K562 (cell line): Measurements from ENCODE around the gene ITGAV. TPM values are rescaled to one million over a fixed set of nuclear protein-coding genes. Genes with fewer than 3 reads are reported as not detected.
A peak's percentile ranks its signal among the peaks of the same experiment; 100 is the strongest.

Source experiments
- BRD4 ChIP-seq: fragments of 200-600 bp; sonication (generic); IDR thresholded peaks from 2 replicates; pipeline ENCODE4 v1.6.1; 2017; ENCODE audit warnings: inconsistent platforms
- FUS ChIP-seq: fragments of 200-400 bp; formaldehyde crosslinking; optimal IDR thresholded peaks from 2 replicates; pipeline ENCODE3; 2017; ENCODE audit warnings: low read depth, low read length
- GMEB1 ChIP-seq: fragments of 250-450 bp; sonication (Bioruptor Pico); IDR thresholded peaks from 2 replicates; pipeline ENCODE4 v1.4.0; 2020; ENCODE audit warnings: mild to moderate bottlenecking
- IRF1 ChIP-seq: sonication (generic); formaldehyde crosslinking; IDR thresholded peaks from 2 replicates; pipeline ENCODE4 v1.8.0; 2022; ENCODE audit warnings: missing genetic modification reagents, mild to moderate bottlenecking, borderline replicate concordance
- KAT8 ChIP-seq: fragments of 450-650 bp; IDR thresholded peaks from 2 replicates; pipeline ENCODE4 v1.6.1; 2016; ENCODE audit warnings: low read depth, mild to moderate bottlenecking
- KLF1 ChIP-seq: fragments of 450-650 bp; IDR thresholded peaks from 2 replicates; pipeline ENCODE4 v1.6.1; 2016; ENCODE audit warnings: missing genetic modification characterization, missing compliant biosample characterization
- NFXL1 ChIP-seq: fragments of 450-650 bp; formaldehyde crosslinking; IDR thresholded peaks from 2 replicates; pipeline ENCODE4 v1.4.0; 2021; ENCODE audit warnings: mild to moderate bottlenecking
- NFYB ChIP-seq: IDR thresholded peaks from 2 replicates; pipeline ENCODE4 v1.6.1; 2011; ENCODE audit warnings: mild to moderate bottlenecking, moderate library complexity; ENCODE audit not compliant: insufficient read length; ENCODE audit errors: extremely low read depth
- PURB ChIP-seq: sonication (generic); formaldehyde crosslinking; IDR thresholded peaks from 2 replicates; pipeline ENCODE4 v1.9.0; 2021; ENCODE audit warnings: low read depth, mild to moderate bottlenecking, missing genetic modification reagents
- RREB1 ChIP-seq: fragments of 250-450 bp; sonication (Bioruptor Pico); IDR thresholded peaks from 2 replicates; pipeline ENCODE4 v1.4.0; 2020
- TAF9B ChIP-seq: fragments of 450-650 bp; IDR thresholded peaks from 2 replicates; pipeline ENCODE4 v1.6.1; 2018; ENCODE audit warnings: mild to moderate bottlenecking; ENCODE audit not compliant: partially characterized antibody
- TFE3 ChIP-seq: fragments of 450-650 bp; formaldehyde crosslinking; IDR thresholded peaks from 2 replicates; pipeline ENCODE4 v1.4.0; 2020; ENCODE audit warnings: mild to moderate bottlenecking, mixed read lengths
- YY1 ChIP-seq, 3 experiments: IDR thresholded peaks; 2 replicates each; pipeline ENCODE4 v1.6.1; 2011; ENCODE audit warnings: low read length in 2 of 3, mild to moderate bottlenecking in 2 of 3, moderate library complexity in 2 of 3, borderline replicate concordance in 1 of 3, control low read depth in 1 of 3, low read depth in 1 of 3; ENCODE audit not compliant: insufficient read depth in 3 of 3, insufficient replicate concordance in 2 of 3, control insufficient read depth in 1 of 3, insufficient read length in 1 of 3; ENCODE audit errors: extremely low read depth in 1 of 3
- ZBTB34 ChIP-seq: fragments of 250-450 bp; sonication (Bioruptor Pico); IDR thresholded peaks from 2 replicates; pipeline ENCODE4 v1.8.0; 2021; ENCODE audit warnings: mild to moderate bottlenecking, moderate library complexity
- ZNF644 ChIP-seq: fragments of 200-800 bp; sonication (Bioruptor generic); IDR thresholded peaks from 2 replicates; pipeline ENCODE4 v1.6.1; 2016; ENCODE audit warnings: low read depth, missing genetic modification characterization, missing compliant biosample characterization
- polyA plus RNA-seq, 8 experiments: library from polyadenylated mRNA; depleted of rRNA in 4 of 8; stranded (reverse) in 5 of 8; unstranded in 3 of 8; fragments of >200 nt; fragmentation: Nextera tagmentation in 2 of 8; fragmentation: Illumina TruSeq in 1 of 8; extraction: Ambion mirVana in 2 of 8; extraction: Trizol in 1 of 8; gene quantifications; 2 replicates each; pipeline versions ENCODE4 v1.2.1 to v1.2.3, GENCODE V29; 2011 to 2014; ENCODE audit warnings: inconsistent platforms in 1 of 8, missing spikeins in 1 of 8
- total RNA-seq, 7 experiments: library from RNA; depleted of rRNA in 6 of 7; stranded (reverse); fragments of >200 nt in 6 of 7; fragmentation: Illumina TruSeq in 2 of 7; extraction: Trizol in 2 of 7; gene quantifications; 2 replicates each; pipeline versions ENCODE4 v1.2.1 to v1.2.3, GENCODE V29; 2011 to 2021; ENCODE audit warnings: low replicate concordance in 1 of 7

The ITGAV gene
- total and polyA plus RNA-seq, 9 of the 15 experiments (the other 6 are each of a cell fraction or from before 2014, with no cell fraction given): 3.7 to 17.7 (median 10.7) TPM

- TF ChIP-seq TAF9B (peak; percentile 72), FUS (peak; percentile 55), GMEB1 (CRISPR knock-in tag) (no peak), TFE3 (CRISPR knock-in tag) (no peak), ZNF644 (tag) (no peak), PURB (no peak), KLF1 (tag) (no peak), NFYB (no peak), NFXL1 (CRISPR knock-in tag) (no peak), KAT8 (no peak), BRD4 (0 out of 2 replicates have a peak, but pooled peaks have one; percentile 87), ZBTB34 (no peak), IRF1 (peak; percentile 49; the same call in 1 of the 2 replicates), YY1 (IDR thresholded peaks at IDR 0.05; ENCODE audit: borderline replicate concordance in 1 of 3, control insufficient read depth in 1 of 3, extremely low read depth in 1 of 3, insufficient read depth in 3 of 3, insufficient read length in 1 of 3, insufficient replicate concordance in 2 of 3, low read depth in 1 of 3, low read length in 2 of 3) (peak in 2 of 3 experiments; percentile 53 to 56), RREB1 (no peak)
These were observed at the start of gene ITGAV (continued) for GRCh38 chr2:186589612-186590349.
